Activated effector memory CD4-positive, alpha-beta T cell treated with Interleukin-2 at 50 U/mL for 16 hours (primary cell): ENCODE data around the gene SULT2B1.
A peak's percentile ranks its signal among the peaks of the same experiment; 100 is the strongest.
"Not testable (repeated sequence)": the region's sequence is repeated elsewhere in the genome, so short reads cannot be mapped to it uniquely, and the experiment has no call there.

Source experiments
- DNase-seq: peaks from one replicate; pipeline ENCODE4 v3.0.0-alpha.2; 2020

Gene SULT2B1

DNA sequence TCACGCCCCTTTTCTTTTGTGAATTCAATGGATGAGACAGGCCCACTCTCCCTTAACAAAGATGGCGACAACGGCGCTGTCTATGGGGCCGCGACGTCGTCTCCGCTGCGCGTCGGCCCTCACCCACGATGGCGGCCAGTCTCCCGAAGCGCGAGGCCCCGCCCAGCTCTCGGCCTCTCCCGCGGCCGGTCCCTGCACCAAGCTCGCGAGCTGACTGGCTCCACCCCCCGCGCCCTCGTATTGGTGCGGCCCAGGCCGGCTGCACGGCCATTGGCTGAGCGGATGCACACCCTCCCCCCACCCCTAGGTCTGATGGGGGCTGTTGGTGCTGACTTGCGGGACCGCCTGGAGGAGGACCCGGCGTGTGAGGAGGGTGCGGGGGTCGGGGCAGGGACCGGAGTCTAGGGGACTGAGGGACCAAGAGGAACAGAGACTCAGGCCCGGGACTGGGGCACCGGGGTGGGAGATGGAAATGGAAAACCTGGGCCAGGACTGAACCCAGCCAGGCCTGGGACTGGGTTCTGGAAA lies 72.2 kb downstream of the SULT2B1 start:
- DNase-seq, result peak; percentile 93

DNA sequence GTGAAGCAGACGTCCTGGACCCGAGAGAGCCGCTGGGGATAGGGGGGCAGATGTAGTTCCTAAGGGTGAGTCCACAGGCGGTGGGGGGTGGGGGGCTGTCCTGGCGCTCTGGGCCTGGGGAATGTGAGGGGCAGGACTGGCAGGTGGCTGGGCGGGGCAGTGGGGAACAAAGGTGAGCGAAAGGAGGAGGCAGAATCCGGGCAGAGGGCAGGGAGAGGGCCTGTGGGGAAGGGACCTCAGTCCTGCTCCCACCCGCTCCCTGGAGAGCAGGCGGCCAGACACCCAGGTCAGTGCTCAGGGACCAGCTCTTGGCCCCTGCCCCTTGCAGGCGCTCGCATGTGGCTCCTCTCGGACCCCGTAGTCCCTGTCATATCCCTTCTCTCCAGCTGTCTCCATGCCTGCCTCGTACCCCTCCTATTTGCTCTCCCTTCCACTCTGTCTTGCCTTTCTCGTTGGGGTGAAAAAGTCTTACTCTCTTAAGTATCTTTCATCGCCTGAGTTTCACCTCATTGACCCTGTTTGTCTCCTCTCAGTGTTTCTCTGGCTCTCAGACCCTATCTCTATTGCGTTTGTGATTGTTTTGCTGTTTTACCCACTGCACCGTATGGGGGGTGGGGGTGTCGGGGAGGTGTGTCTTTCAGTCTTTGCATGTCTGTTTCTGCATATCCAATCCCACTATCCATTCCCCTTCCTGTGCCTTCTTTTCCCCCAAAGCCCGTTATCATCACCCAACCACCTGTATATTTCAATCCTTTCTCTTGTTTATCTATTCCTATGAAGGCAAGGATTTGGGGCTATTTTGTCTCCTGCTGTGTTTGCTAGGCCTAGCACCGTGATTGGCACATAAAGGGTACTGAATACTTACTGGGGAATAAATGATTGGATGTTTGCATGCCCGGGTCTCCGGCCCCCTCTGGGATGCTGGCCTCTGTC lies 73.1 kb downstream of the SULT2B1 start:
- DNase-seq, result no peak

DNA sequence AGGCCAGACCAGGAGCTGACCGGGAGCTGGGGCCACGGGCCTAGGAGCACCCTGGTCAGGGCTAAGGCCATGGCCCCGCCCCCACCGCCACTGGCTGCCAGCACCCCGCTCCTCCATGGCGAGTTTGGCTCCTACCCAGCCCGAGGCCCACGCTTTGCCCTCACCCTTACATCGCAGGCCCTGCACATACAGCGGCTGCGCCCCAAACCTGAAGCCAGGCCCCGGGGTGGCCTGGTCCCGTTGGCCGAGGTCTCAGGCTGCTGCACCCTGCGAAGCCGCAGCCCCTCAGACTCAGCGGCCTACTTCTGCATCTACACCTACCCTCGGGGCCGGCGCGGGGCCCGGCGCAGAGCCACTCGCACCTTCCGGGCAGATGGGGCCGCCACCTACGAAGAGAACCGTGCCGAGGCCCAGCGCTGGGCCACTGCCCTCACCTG lies 73.9 kb downstream of the SULT2B1 start:
- DNase-seq, result no peak

DNA sequence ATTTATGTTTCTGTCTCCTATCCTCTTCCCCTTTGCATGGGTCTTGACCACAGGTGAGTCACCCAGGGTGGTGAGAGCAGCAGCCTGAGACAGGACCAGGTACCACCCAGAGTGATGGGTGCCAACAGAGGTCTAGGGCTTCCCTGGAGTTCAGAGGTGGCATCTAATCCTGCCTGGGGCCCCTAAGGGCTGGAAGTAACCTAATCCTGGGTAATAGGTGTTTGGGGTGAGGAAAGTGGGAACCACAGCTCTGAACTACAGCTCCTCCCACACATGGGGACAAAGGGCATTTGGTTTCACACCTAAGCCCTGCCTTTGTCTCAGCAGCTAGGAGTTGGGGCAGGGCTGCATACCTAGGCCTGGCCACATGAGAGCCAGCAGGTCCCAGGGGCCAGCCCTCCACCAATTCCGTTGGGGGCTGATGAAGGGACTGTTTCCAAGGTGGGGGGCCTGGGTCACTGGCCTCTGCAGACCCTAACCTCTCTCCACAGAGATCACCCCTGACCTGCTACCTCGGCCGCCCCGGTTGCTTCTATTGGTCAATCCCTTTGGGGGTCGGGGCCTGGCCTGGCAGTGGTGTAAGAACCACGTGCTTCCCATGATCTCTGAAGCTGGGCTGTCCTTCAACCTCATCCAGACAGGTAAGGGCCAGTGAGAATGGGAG lies 75.4 kb downstream of the SULT2B1 start:
- DNase-seq, result no peak

DNA sequence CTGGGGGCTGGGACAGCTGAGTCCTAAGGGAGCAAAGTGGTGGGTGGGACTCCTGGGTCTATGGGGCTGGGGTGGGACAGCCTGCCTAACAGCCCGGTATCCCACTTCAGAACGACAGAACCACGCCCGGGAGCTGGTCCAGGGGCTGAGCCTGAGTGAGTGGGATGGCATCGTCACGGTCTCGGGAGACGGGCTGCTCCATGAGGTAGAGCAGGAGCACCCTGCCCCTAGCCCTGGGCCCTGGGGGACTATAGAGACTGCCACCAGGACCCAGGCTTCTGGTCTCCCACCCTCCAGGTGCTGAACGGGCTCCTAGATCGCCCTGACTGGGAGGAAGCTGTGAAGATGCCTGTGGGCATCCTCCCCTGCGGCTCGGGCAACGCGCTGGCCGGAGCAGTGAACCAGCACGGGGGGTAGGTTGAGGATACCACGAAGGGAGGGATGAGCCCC lies 75.9 kb downstream of the SULT2B1 start:
- DNase-seq, result no peak

DNA sequence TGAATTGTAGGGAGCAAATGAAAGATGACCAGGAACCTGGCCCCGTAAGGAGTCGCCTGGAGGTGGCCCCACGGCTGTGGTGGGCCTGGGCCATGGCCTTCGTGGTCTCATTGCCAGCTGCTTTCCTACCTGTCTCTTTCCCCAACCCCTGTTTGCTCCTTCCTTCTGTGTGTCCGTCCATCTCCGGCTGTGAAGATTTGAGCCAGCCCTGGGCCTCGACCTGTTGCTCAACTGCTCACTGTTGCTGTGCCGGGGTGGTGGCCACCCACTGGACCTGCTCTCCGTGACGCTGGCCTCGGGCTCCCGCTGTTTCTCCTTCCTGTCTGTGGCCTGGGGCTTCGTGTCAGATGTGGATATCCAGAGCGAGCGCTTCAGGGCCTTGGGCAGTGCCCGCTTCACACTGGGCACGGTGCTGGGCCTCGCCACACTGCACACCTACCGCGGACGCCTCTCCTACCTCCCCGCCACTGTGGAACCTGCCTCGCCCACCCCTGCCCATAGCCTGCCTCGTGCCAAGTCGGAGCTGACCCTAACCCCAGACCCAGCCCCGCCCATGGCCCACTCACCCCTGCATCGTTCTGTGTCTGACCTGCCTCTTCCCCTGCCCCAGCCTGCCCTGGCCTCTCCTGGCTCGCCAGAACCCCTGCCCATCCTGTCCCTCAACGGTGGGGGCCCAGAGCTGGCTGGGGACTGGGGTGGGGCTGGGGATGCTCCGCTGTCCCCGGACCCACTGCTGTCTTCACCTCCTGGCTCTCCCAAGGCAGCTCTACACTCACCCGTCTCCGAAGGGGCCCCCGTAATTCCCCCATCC lies 76.7 kb downstream of the SULT2B1 start:
- DNase-seq, result no peak

DNA sequence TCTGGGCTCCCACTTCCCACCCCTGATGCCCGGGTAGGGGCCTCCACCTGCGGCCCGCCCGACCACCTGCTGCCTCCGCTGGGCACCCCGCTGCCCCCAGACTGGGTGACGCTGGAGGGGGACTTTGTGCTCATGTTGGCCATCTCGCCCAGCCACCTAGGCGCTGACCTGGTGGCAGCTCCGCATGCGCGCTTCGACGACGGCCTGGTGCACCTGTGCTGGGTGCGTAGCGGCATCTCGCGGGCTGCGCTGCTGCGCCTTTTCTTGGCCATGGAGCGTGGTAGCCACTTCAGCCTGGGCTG lies 77.3 kb downstream of the SULT2B1 start:
- no peak for DNase-seq

DNA sequence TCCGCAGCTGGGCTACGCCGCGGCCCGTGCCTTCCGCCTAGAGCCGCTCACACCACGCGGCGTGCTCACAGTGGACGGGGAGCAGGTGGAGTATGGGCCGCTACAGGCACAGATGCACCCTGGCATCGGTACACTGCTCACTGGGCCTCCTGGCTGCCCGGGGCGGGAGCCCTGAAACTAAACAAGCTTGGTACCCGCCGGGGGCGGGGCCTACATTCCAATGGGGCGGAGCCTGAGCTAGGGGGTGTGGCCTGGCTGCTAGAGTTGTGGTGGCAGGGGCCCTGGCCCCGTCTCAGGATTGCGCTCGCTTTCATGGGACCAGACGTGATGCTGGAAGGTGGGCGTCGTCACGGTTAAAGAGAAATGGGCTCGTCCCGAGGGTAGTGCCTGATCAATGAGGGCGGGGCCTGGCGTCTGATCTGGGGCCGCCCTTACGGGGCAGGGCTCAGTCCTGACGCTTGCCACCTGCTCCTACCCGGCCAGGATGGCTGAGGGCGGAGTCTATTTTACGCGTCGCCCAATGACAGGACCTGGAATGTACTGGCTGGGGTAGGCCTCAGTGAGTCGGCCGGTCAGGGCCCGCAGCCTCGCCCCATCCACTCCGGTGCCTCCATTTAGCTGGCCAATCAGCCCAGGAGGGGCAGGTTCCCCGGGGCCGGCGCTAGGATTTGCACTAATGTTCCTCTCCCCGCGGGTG lies 77.8 kb downstream of the SULT2B1 start:
- no peak for DNase-seq

DNA sequence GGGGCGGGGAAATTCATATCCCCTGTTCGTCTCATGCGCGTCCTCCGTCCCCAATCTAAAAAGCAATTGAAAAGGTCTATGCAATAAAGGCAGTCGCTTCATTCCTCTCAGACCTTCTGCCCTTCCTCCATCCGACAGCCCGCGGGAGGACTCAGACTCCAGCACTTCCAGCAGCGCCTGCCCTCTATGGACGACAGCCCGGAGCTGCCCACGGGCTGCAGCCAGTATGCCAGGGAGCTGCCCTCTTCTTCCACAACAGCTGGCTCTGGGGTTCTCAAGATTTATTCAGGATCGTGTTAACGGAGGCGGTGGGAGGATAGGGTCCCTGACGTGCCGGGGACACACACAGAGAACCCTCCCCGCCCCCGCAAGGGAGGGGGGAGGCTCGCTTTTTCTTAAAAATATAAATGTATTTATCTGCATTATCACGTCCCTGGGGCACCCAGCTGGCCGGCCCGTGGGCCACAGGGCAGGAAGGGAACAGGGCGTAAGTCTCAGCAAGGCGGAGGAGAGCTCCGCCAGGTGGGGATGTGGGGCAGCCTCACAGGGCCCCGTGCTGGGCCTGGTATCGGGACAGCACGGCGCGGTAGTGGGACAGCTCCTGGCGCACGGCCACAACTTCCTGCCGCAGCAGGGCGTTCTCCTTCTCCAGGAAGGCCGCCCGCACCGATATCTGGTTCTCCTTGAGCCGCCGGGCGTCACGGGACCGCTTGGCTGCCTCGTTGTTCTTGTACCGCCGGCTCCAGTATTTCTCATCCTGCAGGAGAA lies 78.5 kb downstream of the SULT2B1 start:
- DNase-seq, result no peak

DNA sequence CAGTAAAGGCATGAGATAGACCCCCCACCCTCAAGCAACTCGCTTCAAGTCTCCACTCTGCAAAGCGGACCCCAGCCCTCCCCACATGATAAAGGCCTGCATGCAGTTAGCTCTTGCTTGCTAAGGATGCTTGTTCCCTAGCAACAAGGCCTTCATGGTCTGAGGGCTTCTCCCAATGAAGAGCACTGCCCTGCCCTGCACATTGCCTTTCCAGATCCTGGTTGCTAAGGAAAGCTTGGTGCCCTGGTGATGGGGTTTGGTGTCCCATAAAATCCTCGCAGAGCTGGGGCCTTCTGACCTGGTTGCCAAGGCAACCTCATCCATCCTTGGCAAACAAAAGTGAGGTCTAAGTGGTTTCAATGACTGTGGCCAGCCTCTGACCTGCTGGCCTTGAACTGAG lies 79.3 kb downstream of the SULT2B1 start:
- no peak for DNase-seq

DNA sequence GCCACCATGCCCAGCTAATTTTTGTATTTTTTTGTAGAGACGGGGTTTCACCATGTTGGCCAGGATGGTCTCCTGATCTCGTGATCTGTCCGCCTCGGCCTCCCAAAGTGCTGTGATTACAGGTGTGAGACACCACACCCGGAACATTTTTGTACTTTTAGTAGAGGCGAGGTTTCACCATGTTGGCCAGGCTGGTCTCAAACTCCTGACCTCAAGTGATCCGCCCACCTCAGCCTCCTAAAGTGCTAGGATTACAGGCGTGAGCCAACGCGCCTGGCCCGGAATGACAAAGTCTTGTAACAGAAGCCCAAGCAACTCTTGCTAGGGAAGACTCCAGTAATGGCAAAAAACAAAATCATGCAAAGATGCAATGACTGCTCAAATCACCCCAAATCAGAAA lies 80.3 kb downstream of the SULT2B1 start:
- not testable (repeated sequence) for DNase-seq

DNA sequence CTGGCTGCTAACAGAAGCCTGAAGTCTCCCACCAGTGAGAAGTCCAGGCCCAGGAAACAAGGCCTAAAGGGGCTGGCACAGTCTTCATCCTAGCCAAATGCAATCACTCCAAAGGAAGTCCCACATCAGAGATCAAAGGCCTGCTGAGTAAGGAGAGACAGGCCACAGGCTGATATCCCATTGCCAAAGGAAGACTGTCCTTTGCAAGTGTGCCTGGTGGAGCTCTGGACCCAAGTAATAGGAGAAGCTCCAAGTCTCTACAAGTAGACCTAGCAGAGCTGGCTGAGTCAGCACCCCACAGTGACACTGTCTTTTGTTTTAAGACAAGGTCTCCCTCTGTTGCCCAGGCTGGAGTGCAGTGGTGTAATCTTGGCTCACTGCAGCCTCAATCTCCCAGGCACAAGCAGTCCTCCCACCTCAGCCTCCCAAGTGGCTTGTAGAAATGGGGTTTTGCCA lies 80.7 kb downstream of the SULT2B1 start:
- DNase-seq, result no peak

DNA sequence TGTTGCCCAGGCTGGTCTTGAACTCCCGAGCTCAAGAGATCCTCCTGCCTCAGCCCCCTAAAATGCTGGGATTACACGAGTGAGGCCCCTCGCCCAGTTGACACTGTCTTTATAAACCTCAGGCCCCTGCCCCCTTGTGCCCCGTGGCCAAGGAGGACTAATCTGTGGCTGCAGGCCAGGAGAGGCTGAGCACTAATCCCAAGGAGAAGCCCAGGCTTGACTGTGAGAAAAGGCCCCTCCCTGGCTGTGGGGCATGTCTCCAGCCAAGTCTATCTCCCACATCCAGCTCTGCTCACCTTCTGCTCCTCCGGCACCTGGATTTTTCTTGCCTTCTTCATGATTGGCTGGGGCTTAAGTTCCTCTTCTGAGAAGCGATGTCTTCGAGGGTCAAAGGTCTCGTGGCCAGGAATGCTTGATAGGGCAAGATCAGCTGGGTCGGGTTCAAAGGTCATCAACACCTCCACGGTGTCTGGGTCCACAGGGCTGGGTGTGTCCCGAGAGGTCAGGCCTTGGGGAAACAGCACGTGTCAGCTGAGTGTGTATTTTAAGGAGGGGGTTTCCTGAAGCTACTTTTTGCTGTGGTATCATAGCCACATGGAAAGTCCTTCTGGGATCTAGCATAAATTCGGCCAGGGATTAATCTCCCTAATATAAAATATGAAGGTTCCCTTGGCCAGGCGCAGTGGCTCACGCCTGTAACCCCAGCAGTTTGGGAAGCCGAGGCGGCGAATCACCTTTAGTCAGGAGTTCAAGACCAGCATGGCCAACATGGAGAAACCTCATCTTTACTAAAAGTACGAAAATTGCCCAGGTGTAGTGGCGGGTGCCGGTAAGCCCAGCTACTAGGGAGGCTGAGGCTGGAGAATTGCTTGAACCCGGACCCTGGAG lies 81.4 kb downstream of the SULT2B1 start:
- DNase-seq, result no peak

DNA sequence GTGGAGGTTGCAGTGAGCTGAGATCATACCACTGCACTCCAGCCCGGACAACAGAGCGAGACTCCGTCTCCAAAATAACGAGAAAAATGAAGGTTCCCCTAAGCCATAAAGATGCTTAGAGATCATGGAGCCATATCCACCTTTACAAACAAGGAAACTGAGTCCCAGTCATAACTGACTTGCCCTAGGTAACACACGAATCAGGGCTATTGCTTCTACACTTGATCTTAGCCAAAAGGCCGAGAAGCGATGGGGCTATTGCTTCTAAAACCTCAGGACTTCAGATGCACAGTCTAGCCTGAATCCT lies 82.0 kb downstream of the SULT2B1 start:
- DNase-seq, result no peak

DNA sequence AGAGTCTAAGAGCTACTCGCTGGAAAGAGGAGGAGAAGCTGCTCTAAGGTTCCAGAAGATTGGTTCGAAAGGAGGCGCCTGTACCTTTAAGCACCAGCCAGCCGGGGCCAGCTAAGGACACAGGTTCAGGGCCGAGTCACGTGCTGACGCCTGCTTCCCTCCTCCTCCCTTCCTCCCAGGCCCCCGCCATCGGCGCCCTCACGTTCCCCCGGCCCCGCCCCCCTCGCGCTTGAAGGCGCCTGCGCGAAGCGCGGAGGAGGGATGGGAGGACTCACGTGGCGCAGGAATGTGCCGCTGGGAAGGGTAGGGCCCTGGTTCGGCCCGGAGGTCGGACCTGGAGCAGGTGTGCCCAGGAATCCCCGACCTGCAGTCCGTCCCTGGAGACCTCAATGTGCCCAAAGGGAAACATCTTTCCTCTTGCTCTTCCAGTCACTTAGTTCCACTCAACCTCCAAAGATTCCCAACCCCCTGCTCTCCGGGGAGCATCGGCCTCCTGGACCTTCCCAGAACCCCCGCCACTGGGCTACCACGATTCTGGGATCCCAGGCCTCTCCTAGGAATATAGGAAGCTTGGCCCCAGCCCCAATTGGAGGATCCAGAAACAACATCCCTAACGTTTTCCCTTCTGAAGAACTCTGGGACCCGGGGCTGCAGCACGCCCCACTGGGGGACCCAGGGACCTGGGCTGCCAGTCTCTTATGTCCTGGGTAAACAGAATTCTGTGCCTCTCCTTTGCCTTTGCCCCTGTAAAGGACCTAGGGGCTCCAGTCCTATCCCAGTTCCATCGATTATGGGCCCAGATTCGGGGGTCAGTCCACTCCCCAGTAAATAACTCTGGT lies 82.7 kb downstream of the SULT2B1 start:
- DNase-seq, result peak; percentile 88

DNA sequence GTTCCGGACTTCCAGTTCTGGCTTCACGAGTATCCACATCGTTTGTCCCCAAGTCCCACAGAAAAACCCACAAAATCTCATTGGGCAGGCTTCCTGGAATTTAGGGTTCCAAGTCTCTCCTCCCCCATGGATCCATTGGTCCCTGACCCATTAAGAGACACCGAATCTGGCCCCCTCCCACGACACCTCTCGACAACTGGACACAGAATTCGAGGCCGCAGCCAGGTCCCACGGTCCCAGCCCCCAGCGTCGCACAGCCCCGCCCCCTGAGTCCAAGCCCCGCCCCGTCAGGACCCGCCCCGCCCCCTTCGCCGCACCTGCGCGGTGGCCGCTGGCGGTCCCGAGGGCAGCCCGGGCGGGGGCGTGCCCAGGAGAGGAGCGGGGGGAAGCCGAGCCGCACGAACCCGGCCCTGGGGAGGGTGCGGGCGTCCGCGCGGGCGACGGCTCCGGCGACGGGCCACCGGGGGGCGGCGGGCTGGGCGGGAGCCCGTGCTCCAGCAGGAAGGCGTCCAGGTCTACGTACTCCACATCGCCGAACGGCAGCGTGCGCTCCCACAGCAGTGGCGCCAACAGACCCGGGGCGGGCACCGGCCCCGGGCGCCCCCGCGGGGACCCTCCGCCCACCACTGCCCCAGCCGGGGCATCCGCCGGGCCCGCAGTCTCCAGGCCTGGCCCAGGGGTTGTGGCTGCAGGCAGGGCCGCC lies 83.4 kb downstream of the SULT2B1 start:
- peak; percentile 63 for DNase-seq

DNA sequence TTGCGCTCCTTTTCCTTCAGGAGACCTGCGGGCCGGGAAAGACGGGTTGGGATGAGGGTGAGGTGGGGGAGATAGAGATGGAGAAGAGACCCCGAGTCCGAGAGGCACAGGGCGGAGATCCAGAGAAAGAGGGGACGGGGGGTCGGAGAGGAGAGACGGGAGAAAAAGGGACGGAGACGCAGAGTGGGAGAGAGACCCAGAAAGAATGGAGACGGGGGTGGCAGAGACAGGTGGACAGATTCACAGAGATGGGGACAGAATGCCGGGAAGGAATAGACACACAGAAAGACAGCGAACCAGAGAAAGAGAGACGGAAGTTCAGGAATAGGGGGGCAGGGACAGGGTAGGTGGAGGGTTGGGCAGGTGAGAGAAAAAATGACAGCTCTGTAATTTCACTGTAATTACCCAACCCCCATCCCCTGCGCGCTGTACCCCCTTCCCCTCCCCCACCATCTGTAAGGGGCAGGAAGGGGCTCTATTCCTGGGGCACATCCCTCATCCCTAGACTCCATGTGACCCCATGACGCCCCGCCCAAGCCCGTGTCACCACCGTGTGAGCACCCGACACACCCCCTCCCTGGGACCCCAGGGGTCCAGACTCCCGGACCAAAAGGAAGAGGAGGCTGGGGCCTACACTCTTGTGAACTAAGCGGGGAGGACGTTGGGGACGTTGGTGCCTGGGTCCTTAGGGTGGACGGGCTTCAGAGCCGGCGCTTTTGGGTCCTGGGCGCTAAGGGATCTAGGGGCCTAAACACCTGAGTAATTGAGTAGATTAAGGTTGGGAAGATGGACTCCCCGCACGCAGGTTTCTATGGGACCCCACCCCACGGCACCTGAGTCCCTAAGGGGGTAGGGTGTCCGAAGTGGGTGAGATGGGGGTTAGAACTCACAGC lies 84.2 kb downstream of the SULT2B1 start:
- DNase-seq, result no peak

DNA sequence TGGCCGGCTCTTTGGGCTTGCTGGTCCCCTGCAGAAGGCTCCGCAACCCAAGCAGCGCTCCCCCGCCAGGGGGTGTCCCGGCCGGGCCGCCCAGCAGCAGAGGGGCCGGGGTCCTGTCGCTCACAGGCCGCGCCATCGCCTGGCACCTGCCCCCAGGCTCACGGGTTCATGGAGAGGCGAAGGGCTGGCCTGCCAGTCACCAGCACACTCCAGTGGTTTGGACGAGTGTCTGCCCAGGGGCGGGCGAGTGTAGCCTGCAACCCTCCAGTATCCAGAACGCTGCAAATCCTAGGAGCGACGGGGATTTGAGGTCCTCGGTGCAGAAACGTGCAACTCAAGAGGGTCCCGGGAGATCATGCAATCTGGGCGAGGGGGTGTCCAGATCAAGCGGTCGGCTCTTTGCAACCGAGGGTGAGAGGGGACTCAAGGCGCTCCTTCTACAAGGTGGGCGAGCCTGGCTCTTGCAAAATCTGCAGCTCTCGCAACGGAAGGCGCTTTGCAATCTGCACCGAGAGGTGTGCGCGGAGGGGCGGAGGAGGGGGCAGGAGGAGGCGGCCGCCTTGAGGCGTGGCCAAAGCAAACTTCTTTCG lies 85.0 kb downstream of the SULT2B1 start, which contains the start of gene DBP:
DBP (minus strand) TSS at position 521 of the 590 bp plus-strand sequence; CDS start at position 136, 385 bp downstream.
- no peak for DNase-seq
